HEK293 (cell line): ENCODE results near the gene RAB22A.

Source experiments
- CTCF ChIA-PET: fragments of 350-600 bp; formaldehyde crosslinking; extraction: SDS; loops from one replicate; lab custom pipeline; 2021; ENCODE audit warnings: antibody characterized with exemption; lab: Yijun Ruan, JAX
- POLR2A ChIA-PET: fragments of 300-600 bp; formaldehyde crosslinking; extraction: SDS; loops from one replicate; lab custom pipeline; 2020; ENCODE audit warnings: antibody characterized with exemption, inconsistent platforms; lab: Yijun Ruan, JAX
- H3K27ac ChIP-seq: fragments of 200-500 bp; sonication (Bioruptor generic); 2 replicates; pipeline ENCODE4 v1.5.1; 2014; ENCODE audit warnings: low read depth, low read length, control low read depth, inconsistent platforms; ENCODE audit errors: extremely low read depth
- H3K36me3 ChIP-seq, 2 experiments: fragments of 200-500 bp in 1 of 2; sonication (Bioruptor generic) in 1 of 2; 1 replicate in 1 of 2; 2 replicates in 1 of 2; pipeline ENCODE4 v1.5.1; 2014 to 2017; ENCODE audit warnings: inconsistent platforms in 2 of 2, low read length in 2 of 2; ENCODE audit not compliant: control insufficient read depth in 2 of 2, insufficient read depth in 1 of 2
- H3K4me1 ChIP-seq: fragments of 200-500 bp; sonication (Bioruptor generic); 2 replicates; pipeline ENCODE4 v1.5.1; 2014; ENCODE audit warnings: mild to moderate bottlenecking, low read length, inconsistent platforms; ENCODE audit not compliant: control insufficient read depth, insufficient read depth
- H3K4me3 ChIP-seq: 2 replicates; pipeline ENCODE4 v1.5.1; 2011; ENCODE audit warnings: low read depth, mild to moderate bottlenecking, control low read depth, low read length, moderate library complexity
- H3K9me3 ChIP-seq: fragments of 200-500 bp; sonication (Bioruptor generic); 2 replicates; pipeline ENCODE4 v1.5.1; 2014; ENCODE audit warnings: low read depth, low read length, inconsistent platforms; ENCODE audit not compliant: control insufficient read depth, insufficient read depth
- GLI2 ChIP-seq: fragments of 450-650 bp; formaldehyde crosslinking; IDR thresholded peaks from 2 replicates; pipeline ENCODE4; 2017; ENCODE audit warnings: missing biosample characterization, missing genetic modification characterization, low read depth, borderline replicate concordance
- HOXC10 ChIP-seq: sonication (generic); formaldehyde crosslinking; IDR thresholded peaks from 2 replicates; pipeline ENCODE4 v1.8.1; 2023; ENCODE audit warnings: mild to moderate bottlenecking, missing genetic modification reagents
- KLF1 ChIP-seq: fragments of 450-650 bp; formaldehyde crosslinking; IDR thresholded peaks from 2 replicates; pipeline ENCODE4 v1.5.1; 2016; ENCODE audit warnings: missing biosample characterization, missing genetic modification characterization
- KLF8 ChIP-seq: fragments of 450-650 bp; formaldehyde crosslinking; IDR thresholded peaks from 2 replicates; pipeline ENCODE4 v1.5.1; 2016; ENCODE audit warnings: missing biosample characterization, missing genetic modification characterization
- MYNN ChIP-seq: fragments of 450-650 bp; formaldehyde crosslinking; IDR thresholded peaks from 2 replicates; pipeline ENCODE4 v1.5.1; 2016; ENCODE audit warnings: missing biosample characterization, missing genetic modification characterization, borderline replicate concordance
- MZF1 ChIP-seq: fragments of 450-650 bp; formaldehyde crosslinking; IDR thresholded peaks from 2 replicates; pipeline ENCODE4 v1.5.1; 2017; ENCODE audit warnings: missing biosample characterization, missing genetic modification characterization, borderline replicate concordance
- OVOL3 ChIP-seq: fragments of 450-650 bp; formaldehyde crosslinking; IDR thresholded peaks from 2 replicates; pipeline ENCODE4 v1.5.1; 2016; ENCODE audit warnings: missing biosample characterization, missing genetic modification characterization
- REPIN1 ChIP-seq: fragments of 450-650 bp; formaldehyde crosslinking; IDR thresholded peaks from 2 replicates; pipeline ENCODE4 v1.5.1; 2017; ENCODE audit warnings: missing biosample characterization, missing genetic modification characterization, low read depth
- SCRT1 ChIP-seq: fragments of 450-650 bp; formaldehyde crosslinking; IDR thresholded peaks from 2 replicates; pipeline ENCODE4 v1.5.1; 2016; ENCODE audit warnings: missing biosample characterization, missing genetic modification characterization, borderline replicate concordance
- SP3 ChIP-seq: fragments of 450-650 bp; formaldehyde crosslinking; IDR thresholded peaks from 2 replicates; pipeline ENCODE4 v1.5.1; 2016; ENCODE audit warnings: missing biosample characterization, missing genetic modification characterization
- ZBTB21 ChIP-seq: fragments of 450-650 bp; formaldehyde crosslinking; IDR thresholded peaks from 2 replicates; pipeline ENCODE4 v1.5.1; 2017; ENCODE audit warnings: missing biosample characterization, missing genetic modification characterization
- ZNF221 ChIP-seq: fragments of 450-650 bp; formaldehyde crosslinking; IDR thresholded peaks from 2 replicates; pipeline ENCODE4 v1.5.1; 2017; ENCODE audit warnings: missing biosample characterization, missing genetic modification characterization, borderline replicate concordance
- ZNF324 ChIP-seq: fragments of 450-650 bp; formaldehyde crosslinking; IDR thresholded peaks from 2 replicates; pipeline ENCODE4 v1.5.1; 2016; ENCODE audit warnings: missing biosample characterization, missing genetic modification characterization
- ZNF433 ChIP-seq: fragments of 450-650 bp; formaldehyde crosslinking; IDR thresholded peaks from 2 replicates; pipeline ENCODE4 v1.5.1; 2016; ENCODE audit warnings: missing biosample characterization, missing genetic modification characterization, low read depth
- ZNF501 ChIP-seq: fragments of 450-650 bp; formaldehyde crosslinking; IDR thresholded peaks from 2 replicates; pipeline ENCODE4 v1.5.1; 2016; ENCODE audit warnings: missing biosample characterization, missing genetic modification characterization
- ZNF514 ChIP-seq: fragments of 450-650 bp; formaldehyde crosslinking; IDR thresholded peaks from 2 replicates; pipeline ENCODE4 v1.5.1; 2016; ENCODE audit warnings: missing biosample characterization, missing genetic modification characterization
- ZNF529 ChIP-seq: fragments of 450-650 bp; formaldehyde crosslinking; IDR thresholded peaks from 2 replicates; pipeline ENCODE4 v1.5.1; 2017; ENCODE audit warnings: missing genetic modification characterization, missing biosample characterization; ENCODE audit not compliant: insufficient replicate concordance
- ZNF548 ChIP-seq: fragments of 450-650 bp; formaldehyde crosslinking; IDR thresholded peaks from 2 replicates; pipeline ENCODE4 v1.5.1; 2016; ENCODE audit warnings: missing biosample characterization, missing genetic modification characterization
- ZNF585B ChIP-seq: fragments of 450-650 bp; formaldehyde crosslinking; IDR thresholded peaks from 2 replicates; pipeline ENCODE4 v1.5.1; 2016; ENCODE audit warnings: missing biosample characterization, missing genetic modification characterization
- ZNF658 ChIP-seq: fragments of 450-650 bp; formaldehyde crosslinking; IDR thresholded peaks from 2 replicates; pipeline ENCODE4; 2016; ENCODE audit warnings: missing biosample characterization, missing genetic modification characterization
- ZNF664 ChIP-seq: fragments of 450-650 bp; formaldehyde crosslinking; IDR thresholded peaks from 2 replicates; pipeline ENCODE4 v1.5.1; 2016; ENCODE audit warnings: missing biosample characterization, missing genetic modification characterization
- ZNF670 ChIP-seq: fragments of 450-650 bp; formaldehyde crosslinking; IDR thresholded peaks from 2 replicates; pipeline ENCODE4 v1.5.1; 2016; ENCODE audit warnings: missing biosample characterization, missing genetic modification characterization, low read depth
- ZNF777 ChIP-seq: fragments of 450-650 bp; formaldehyde crosslinking; IDR thresholded peaks from 2 replicates; pipeline ENCODE4 v1.5.1; 2017; ENCODE audit warnings: missing biosample characterization, missing genetic modification characterization, borderline replicate concordance
- ZNF792 ChIP-seq: fragments of 450-650 bp; formaldehyde crosslinking; IDR thresholded peaks from 2 replicates; pipeline ENCODE4 v1.5.1; 2016; ENCODE audit warnings: missing biosample characterization, missing genetic modification characterization
- ZNF830 ChIP-seq: fragments of 450-650 bp; IDR thresholded peaks from 2 replicates; pipeline ENCODE4 v1.5.0; 2018; ENCODE audit warnings: missing biosample characterization, missing genetic modification characterization, low read depth, mild to moderate bottlenecking, moderate library complexity
- TF ChIP-seq, protein P1 (sequence below): fragments of 450-650 bp; formaldehyde crosslinking; IDR thresholded peaks from 2 replicates; pipeline ENCODE4 v1.5.1; 2016; ENCODE audit warnings: missing biosample characterization, missing genetic modification characterization
- TF ChIP-seq, protein P2 (sequence below): fragments of 450-650 bp; formaldehyde crosslinking; IDR thresholded peaks from 2 replicates; pipeline ENCODE4 v1.5.1; 2016; ENCODE audit warnings: missing biosample characterization, missing genetic modification characterization
- TF ChIP-seq, protein P3 (sequence below): fragments of 450-650 bp; formaldehyde crosslinking; IDR thresholded peaks from 2 replicates; pipeline ENCODE4 v1.5.1; 2016; ENCODE audit warnings: missing biosample characterization, missing genetic modification characterization
- TF ChIP-seq, protein P4 (sequence below): fragments of 450-650 bp; formaldehyde crosslinking; conservative IDR thresholded peaks from 2 replicates; pipeline ENCODE4 v1.5.1; 2016; ENCODE audit warnings: low read depth, missing biosample characterization, missing genetic modification characterization

RAB22A gene

DNA sequence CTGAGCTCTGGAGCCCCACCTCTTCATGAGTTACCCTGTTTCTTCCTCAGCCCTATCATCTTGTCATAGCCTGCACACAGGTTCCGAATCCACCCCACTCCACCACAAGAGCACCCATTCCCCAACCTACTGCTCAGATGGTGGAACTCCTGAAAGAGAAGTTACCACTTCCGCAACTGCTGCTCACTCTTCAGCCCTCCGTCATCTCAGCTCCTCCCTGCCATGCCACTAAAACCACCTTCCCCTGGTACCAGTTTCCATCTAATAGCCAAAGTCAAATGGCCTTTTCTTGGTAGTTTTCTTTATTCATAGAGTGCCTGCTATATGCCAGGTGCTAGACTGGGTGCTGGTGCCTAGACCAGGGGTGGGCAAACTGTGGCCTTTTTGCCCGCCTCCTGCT is 3.9 kb downstream of the RAB22A start:
- peaks cover 3% of the 10 kb centered on the region; the same call in 1 of the 2 replicates for H3K4me1 ChIP-seq
- peaks cover 0 to 47% of the 10 kb centered on the region in 2 experiments; a peak in 2 of 3 replicates for H3K36me3 ChIP-seq
- TF ChIP-seq, protein P1, sequence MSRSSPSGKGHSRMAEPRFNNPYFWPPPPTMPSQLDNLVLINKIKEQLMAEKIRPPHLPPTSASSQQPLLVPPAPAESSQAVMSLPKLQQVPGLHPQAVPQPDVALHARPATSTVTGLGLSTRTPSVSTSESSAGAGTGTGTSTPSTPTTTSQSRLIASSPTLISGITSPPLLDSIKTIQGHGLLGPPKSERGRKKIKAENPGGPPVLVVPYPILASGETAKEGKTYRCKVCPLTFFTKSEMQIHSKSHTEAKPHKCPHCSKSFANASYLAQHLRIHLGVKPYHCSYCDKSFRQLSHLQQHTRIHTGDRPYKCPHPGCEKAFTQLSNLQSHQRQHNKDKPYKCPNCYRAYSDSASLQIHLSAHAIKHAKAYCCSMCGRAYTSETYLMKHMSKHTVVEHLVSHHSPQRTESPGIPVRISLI: no peak
- no peak for TF ChIP-seq ZNF433 (tag by site-specific recombination)
- TF ChIP-seq ZNF221: no peak
- no peak for TF ChIP-seq MZF1 (tag by site-specific recombination)
- TF ChIP-seq ZNF514 (tag by site-specific recombination): no peak
- TF ChIP-seq SCRT1 (tag by site-specific recombination): no peak
- no peak for TF ChIP-seq ZNF792 (tag by site-specific recombination)
- TF ChIP-seq, protein P2, sequence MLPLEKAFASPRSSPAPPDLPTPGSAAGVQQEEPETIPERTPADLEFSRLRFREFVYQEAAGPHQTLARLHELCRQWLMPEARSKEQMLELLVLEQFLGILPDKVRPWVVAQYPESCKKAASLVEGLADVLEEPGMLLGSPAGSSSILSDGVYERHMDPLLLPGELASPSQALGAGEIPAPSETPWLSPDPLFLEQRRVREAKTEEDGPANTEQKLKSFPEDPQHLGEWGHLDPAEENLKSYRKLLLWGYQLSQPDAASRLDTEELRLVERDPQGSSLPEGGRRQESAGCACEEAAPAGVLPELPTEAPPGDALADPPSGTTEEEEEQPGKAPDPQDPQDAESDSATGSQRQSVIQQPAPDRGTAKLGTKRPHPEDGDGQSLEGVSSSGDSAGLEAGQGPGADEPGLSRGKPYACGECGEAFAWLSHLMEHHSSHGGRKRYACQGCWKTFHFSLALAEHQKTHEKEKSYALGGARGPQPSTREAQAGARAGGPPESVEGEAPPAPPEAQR (tag by site-specific recombination): no peak
- TF ChIP-seq ZNF670 (tag by site-specific recombination): no peak
- no peak for TF ChIP-seq ZNF529
- no peak for TF ChIP-seq ZNF324 (tag by site-specific recombination)
- TF ChIP-seq ZBTB21 (tag by site-specific recombination): no peak
- TF ChIP-seq ZNF585B (tag by site-specific recombination): no peak
- TF ChIP-seq ZNF664 (tag by site-specific recombination): no peak
- TF ChIP-seq ZNF830: no peak
- TF ChIP-seq SP3 (tag by site-specific recombination): no peak
- TF ChIP-seq HOXC10: no peak
- no peak for TF ChIP-seq KLF1
- no peak for TF ChIP-seq ZNF777 (tag by site-specific recombination)
- no peak overlapping the region for H3K27ac ChIP-seq
- CTCF ChIA-PET: interaction anchor here (0.7 kb wide), 1 partner anchor 945 kb away, joined by 6 read pairs; no protein-coding TSS in a partner anchor
- no peak overlapping the region for H3K4me3 ChIP-seq
- no peaks in the 10 kb centered on the region for H3K9me3 ChIP-seq
- POLR2A ChIA-PET: interaction anchor here (0.7 kb wide), 1 partner anchor 338 kb away, joined by 3 read pairs; no protein-coding TSS in a partner anchor

DNA sequence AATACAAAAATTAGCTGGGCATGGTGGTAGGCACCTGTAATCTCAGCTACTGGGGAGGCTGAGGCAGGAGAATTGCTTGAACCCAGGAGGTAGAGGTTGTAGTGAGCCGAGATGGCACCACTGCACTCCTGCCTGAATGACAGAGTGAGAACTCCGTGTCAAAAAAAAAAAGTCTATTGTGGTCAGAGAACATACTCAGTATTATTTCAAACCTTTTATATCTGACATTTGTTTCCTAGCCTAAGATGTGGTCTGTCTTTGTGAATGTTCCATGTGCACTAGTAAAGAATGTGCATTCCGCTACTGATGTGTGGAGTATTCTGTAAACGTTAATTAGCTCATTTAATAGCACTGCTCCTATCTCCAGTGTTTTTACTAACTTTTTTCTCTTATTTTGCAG is 11.7 kb downstream of the RAB22A start:
- no peaks in the 10 kb centered on the region for H3K4me1 ChIP-seq
- ChIA-PET CTCF (interaction anchor here (0.6 kb wide), 1 partner anchor 18 kb away, joined by 3 read pairs; no protein-coding TSS in a partner anchor), POLR2A (no interaction called here)
- H3K4me3 ChIP-seq: no peak overlapping the region
- no peak overlapping the region for H3K27ac ChIP-seq
- H3K36me3 ChIP-seq: peaks cover 0 to 15% of the 10 kb centered on the region in 2 experiments; a peak in 2 of 3 replicates
- no peaks in the 10 kb centered on the region for H3K9me3 ChIP-seq
- no peak for TF ChIP-seq ZNF548
- TF ChIP-seq KLF8 (tag by site-specific recombination): no peak
- TF ChIP-seq ZNF658: no peak
- no peak for TF ChIP-seq MYNN (tag by site-specific recombination)
- TF ChIP-seq, protein P3, sequence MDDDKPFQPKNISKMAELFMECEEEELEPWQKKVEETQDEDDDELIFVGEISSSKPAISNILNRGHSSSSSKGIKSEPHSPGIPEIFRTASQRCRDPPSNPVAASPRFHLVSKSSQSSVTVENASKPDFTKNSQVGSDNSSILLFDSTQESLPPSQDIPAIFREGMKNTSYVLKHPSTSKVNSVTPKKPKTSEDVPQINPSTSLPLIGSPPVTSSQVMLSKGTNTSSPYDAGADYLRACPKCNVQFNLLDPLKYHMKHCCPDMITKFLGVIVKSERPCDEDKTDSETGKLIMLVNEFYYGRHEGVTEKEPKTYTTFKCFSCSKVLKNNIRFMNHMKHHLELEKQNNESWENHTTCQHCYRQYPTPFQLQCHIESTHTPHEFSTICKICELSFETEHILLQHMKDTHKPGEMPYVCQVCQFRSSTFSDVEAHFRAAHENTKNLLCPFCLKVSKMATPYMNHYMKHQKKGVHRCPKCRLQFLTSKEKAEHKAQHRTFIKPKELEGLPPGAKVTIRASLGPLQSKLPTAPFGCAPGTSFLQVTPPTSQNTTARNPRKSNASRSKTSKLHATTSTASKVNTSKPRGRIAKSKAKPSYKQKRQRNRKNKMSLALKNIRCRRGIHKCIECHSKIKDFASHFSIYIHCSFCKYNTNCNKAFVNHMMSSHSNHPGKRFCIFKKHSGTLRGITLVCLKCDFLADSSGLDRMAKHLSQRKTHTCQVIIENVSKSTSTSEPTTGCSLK (tag by site-specific recombination): no peak
- TF ChIP-seq REPIN1 (tag by site-specific recombination): no peak
- TF ChIP-seq ZNF501: no peak
- TF ChIP-seq GLI2 (tag by site-specific recombination): no peak
- TF ChIP-seq OVOL3 (tag by site-specific recombination): no peak
- TF ChIP-seq, protein P4, sequence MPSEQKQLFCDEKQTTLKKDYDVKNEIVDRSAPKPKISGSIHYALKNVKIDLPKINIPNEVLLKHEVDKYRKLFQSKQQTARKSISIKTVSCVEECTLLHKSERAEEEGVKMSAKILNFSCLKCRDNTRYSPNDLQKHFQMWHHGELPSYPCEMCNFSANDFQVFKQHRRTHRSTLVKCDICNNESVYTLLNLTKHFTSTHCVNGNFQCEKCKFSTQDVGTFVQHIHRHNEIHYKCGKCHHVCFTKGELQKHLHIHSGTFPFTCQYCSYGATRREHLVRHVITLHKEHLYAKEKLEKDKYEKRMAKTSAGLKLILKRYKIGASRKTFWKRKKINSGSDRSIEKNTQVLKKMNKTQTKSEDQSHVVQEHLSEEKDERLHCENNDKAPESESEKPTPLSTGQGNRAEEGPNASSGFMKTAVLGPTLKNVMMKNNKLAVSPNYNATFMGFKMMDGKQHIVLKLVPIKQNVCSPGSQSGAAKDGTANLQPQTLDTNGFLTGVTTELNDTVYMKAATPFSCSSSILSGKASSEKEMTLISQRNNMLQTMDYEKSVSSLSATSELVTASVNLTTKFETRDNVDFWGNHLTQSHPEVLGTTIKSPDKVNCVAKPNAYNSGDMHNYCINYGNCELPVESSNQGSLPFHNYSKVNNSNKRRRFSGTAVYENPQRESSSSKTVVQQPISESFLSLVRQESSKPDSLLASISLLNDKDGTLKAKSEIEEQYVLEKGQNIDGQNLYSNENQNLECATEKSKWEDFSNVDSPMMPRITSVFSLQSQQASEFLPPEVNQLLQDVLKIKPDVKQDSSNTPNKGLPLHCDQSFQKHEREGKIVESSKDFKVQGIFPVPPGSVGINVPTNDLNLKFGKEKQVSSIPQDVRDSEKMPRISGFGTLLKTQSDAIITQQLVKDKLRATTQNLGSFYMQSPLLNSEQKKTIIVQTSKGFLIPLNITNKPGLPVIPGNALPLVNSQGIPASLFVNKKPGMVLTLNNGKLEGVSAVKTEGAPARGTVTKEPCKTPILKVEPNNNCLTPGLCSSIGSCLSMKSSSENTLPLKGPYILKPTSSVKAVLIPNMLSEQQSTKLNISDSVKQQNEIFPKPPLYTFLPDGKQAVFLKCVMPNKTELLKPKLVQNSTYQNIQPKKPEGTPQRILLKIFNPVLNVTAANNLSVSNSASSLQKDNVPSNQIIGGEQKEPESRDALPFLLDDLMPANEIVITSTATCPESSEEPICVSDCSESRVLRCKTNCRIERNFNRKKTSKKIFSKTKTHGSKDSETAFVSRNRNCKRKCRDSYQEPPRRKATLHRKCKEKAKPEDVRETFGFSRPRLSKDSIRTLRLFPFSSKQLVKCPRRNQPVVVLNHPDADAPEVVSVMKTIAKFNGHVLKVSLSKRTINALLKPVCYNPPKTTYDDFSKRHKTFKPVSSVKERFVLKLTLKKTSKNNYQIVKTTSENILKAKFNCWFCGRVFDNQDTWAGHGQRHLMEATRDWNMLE (tag by site-specific recombination): no peak
